CD4-positive, alpha-beta T cell treated with Interleukin-15 for 4 hours (primary cell): ENCODE results near the gene TMEM132D.
"Not testable (repeated sequence)": the region's sequence is repeated elsewhere in the genome, so short reads cannot be mapped to it uniquely, and the experiment has no call there.

Source experiments
- DNase-seq: peaks from one replicate; pipeline ENCODE4 v3.0.0-alpha.2; 2020; ENCODE audit warnings: low spot score

Gene TMEM132D

GRCh38 chr12:129903956-129904829 lies at the start of gene TMEM132D:
Gene TMEM132D, minus strand, starts transcription at chr12:129904025.
- no peak for DNase-seq

GRCh38 chr12:129949651-129950050 lies 45.8 kb upstream of the TMEM132D start:
- DNase-seq, result no peak

GRCh38 chr12:129941618-129942017 lies 37.8 kb upstream of the TMEM132D start:
- no peak for DNase-seq

- DNase-seq, result no peak
Measured at GRCh38 chr12:129938089-129938488, 34.3 kb upstream of the TMEM132D start.

GRCh38 chr12:129937426-129937825 lies 33.6 kb upstream of the TMEM132D start:
- no peak for DNase-seq

GRCh38 chr12:129928643-129929042 lies 24.8 kb upstream of the TMEM132D start:
- no peak for DNase-seq

GRCh38 chr12:129927316-129927900 lies 23.6 kb upstream of the TMEM132D start:
- no peak for DNase-seq

GRCh38 chr12:129911428-129912049 lies 7.7 kb upstream of the TMEM132D start:
- DNase-seq, result no peak

GRCh38 chr12:129909051-129910020 lies 5.5 kb upstream of the TMEM132D start:
- no peak for DNase-seq

GRCh38 chr12:129903092-129903945 lies 506 bp downstream of the TMEM132D start:
- no peak for DNase-seq

- no peak for DNase-seq
Measured at GRCh38 chr12:129902371-129903091, 1.3 kb downstream of the TMEM132D start.

GRCh38 chr12:129901254-129901653 lies 2.6 kb downstream of the TMEM132D start:
- no peak for DNase-seq

- no peak for DNase-seq
Measured at GRCh38 chr12:129900306-129900705, 3.5 kb downstream of the TMEM132D start.

GRCh38 chr12:129899045-129899444 lies 4.8 kb downstream of the TMEM132D start:
- not testable (repeated sequence) for DNase-seq

- no peak for DNase-seq
Measured at GRCh38 chr12:129893691-129894090, 10.1 kb downstream of the TMEM132D start.

GRCh38 chr12:129887101-129887500 lies 16.7 kb downstream of the TMEM132D start:
- no peak for DNase-seq

- no peak for DNase-seq
Measured at GRCh38 chr12:129886541-129886940, 17.3 kb downstream of the TMEM132D start.

GRCh38 chr12:129885287-129885686 lies 18.5 kb downstream of the TMEM132D start:
- DNase-seq, result no peak

GRCh38 chr12:129877411-129877810 lies 26.4 kb downstream of the TMEM132D start:
- DNase-seq, result no peak

GRCh38 chr12:129873833-129874208 lies 30.0 kb downstream of the TMEM132D start:
- no peak for DNase-seq
